Measurements from ENCODE around the gene LYPD6B.

LYPD6B gene

GRCh38 chr2:149015501-149015900, 23.0 kb upstream of the LYPD6B start:
- DNase-seq, result no peak

DNA sequence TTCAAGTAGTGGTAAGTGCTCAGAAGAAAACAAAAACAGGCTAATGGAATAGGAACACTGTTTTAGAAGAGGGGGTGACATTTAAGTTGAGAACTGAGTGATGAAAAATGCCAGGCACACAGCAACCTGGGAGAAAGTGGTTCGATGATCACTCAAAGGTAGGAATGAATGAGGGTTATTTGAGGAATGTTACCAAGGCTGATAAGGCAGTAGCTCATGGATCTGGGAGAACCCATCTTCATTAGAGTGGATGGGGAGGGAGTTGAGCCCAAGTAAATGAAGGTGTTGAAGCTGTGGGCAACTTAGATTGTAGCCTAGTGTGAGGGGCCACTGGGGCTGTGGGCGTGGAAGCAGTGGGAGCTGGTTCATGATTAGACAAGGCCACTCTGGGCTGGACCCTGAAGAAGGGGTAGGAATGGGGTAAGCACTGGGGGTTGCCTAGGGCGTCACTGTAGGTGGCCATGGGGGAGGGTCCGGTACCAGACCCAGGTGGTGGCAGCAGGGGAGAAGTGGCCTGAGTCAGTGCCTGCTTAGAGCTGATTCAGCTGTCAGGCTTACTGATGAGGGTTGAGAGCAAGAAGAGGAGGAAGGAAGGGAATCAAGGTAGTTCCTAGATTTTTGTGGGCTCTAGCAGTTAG, 22.5 kb upstream of the LYPD6B start:
- DNase-seq, result no peak

DNA sequence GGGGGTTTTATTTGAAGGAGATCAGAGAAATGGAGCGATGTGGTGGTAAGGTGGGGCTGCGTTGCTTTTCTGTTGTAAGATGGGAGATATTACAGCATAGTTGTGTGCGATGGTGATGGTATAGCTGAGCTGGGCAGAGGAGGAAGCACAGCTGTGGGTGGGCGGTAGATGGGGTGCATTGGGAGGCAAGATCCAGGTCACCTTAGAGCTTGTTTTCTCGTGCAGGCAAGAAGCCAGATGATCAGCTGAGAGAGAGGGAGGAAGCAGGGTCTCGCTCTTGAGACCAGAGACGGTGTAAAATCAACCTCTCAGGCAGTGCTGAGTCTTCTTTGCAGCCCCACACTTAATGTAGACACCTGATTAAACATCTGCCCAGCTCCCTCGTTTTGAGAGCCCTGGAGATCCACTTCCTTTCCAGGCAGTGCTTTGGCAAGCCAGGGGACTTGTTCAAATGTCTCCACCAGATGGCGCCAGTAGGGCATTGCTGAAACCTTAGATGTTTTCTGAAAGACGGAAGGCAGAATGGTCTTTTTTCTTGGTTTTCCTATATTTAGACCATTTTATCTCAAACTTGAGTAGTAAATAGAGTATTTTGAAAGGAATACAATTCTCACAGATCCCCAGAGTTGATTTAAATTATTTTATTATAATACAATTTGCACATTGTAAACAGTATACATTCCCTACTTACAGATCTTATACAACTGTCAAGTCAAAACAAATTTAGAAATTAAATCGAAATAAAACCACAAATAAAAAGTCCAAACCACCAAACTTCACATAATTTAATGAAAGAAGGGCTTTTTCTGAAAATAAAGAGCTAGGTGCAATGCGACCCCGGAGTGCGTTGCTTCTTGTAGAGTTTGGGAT, 21.1 kb upstream of the LYPD6B start:
- DNase-seq, result peak; percentile 10 to 56 (median 48)

DNA sequence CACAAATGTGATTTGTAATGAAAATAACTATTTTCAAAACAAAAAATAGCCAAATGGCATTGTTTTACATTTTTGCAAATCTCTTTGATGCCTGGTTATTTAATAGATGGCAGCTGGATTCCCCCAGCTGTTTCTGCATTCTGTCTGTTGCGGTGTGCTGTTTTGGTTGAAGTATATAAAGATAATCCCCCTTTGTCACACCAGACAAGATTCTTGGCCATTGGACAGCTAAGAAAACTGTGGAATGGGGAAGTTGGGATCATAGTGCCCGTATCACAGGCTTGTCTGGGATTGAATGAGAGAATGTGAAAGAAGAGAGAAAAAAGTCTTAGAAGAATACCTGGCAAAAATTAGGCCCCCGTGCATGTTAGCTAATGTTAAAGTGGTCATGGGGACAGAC, 19.5 kb upstream of the LYPD6B start:
- DNase-seq, result no peak

DNA sequence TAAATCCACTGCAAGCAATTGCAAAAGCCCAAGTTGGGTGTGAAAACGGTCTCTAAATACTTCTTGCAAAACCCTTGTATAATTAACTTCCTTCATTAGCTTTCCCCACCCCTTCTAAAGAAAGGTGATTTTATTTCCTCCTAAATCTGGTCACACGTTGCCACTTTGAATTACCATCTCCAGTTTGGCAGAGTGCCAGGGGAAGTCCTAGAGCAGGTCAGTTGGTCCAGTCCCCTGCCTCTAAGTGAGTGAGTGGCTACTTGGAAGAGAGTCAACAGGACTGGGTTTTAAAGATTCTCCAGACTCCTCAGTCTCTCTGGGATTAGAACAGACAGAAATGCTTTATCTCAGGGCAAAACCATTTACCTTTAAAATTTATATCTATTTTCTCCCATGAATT, 18.7 kb upstream of the LYPD6B start:
- no peak for DNase-seq

- DNase-seq, result no peak
Observed at GRCh38 chr2:149020432-149020851, 18.1 kb upstream of the LYPD6B start.

DNA sequence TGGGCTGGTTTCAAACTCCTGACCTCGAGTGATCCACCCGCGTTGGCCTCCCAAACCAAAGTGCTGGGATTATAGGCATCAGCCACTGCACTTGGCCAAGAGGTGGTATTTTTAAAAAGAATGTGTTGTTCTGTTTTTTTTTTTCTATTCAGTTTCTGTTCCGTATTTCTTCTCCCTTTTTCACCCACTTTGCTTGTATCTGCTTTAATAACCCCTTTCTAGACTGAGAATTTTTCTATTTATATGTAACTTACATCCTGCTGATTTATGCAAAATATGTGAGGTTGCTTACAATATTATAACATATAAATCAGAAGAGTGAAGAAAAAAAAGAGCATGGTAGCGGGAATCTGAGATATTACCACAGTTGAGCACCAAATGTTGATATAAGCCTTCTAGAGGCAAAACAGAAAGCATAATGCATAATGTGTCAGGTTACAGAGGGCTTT, 17.2 kb upstream of the LYPD6B start:
- no peak for DNase-seq

DNA sequence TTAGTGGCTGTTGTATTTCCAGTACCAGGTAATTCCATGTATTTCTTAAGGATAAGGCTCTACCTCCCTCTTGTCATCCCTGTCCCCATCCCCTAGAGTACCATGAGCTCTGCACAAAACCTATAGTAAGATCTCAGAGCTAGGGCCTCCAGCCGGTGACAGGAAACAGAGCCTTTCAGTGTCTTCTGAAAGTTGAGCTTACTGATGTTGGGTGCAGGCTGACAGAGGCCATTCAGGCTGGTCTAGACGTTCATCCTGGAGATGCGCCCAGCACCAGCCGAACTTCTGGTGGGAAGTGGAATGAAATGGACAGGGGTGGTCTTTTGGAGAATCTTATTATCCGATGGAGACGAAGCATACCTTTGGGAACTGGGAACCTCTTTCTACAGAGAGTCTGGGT, 16.7 kb upstream of the LYPD6B start:
- DNase-seq, result no peak

DNA sequence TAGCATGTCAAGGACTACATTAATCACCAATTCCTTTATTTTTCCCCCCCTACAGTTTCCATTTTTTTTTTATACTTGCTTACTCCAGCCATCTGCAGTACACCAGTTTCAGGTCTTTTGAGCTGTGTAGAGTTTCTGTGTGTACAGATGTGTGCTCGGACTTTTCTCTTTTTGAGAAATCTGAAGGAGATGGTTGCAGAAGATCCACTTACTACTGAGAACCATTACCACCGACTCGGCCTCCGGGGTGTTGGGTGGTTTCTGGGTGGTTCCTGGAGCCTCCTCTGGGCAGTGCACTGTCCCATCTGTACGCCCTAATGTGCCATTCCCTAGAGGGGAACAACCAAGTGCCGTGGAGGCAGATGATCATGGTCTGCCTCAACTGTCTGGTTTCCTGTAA, 15.4 kb upstream of the LYPD6B start:
- DNase-seq, result no peak

- DNase-seq, result no peak
Observed at GRCh38 chr2:149027590-149028250, 10.8 kb upstream of the LYPD6B start.

- DNase-seq, result no peak
Observed at GRCh38 chr2:149028377-149028776, 10.1 kb upstream of the LYPD6B start.

DNA sequence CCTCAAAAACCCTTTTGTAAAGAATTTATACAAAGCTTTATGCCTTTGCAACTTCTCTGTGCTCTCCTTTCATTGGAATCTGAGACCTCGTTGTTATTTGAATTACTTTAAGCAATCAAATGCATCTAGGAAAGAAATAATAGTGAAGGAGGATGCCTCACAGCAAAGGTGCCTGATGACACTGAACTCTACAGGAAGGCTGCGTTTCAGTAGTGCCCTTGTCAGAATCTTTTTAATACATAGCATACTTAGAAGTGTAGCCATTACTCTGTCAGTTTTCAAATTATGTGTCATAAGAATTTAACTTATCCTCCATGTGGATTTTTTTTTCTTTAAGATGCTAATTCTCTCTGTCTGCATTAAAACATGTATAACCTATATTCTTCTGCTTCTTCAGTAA, 9.6 kb upstream of the LYPD6B start:
- DNase-seq, result no peak

DNA sequence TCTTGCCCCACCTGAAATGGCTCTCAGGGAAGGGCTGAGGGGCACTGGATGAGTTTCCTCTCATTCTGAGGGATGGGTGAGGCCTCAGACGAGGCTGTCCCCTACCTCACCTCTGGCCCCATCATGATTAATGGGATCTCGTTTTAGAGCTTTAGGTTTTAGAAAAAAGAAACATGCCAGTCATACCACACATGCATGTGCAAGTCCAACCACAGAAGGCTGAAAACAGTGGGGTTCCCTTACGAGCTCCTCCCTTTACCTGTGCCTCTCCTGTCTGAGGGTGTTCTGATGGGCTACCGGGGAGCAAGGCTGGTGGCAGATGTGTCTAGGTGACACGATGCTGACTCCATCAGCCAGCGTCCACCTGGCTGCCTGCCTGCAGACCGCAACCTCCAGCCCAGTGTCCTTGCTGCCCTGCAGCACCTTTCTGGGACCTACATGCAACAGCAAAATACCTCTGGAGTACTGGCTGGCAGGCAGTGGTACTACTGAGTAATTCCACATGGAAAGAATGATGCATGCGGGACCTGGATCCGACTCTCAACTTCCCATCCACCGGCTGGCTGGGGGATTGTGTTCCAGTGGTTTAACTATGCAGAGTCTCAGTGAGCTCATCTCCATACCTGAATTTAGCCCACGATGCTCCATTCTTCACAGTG, 9.1 kb upstream of the LYPD6B start:
- no peak for DNase-seq

GRCh38 chr2:149031396-149031795, 7.1 kb upstream of the LYPD6B start:
- DNase-seq, result no peak

DNA sequence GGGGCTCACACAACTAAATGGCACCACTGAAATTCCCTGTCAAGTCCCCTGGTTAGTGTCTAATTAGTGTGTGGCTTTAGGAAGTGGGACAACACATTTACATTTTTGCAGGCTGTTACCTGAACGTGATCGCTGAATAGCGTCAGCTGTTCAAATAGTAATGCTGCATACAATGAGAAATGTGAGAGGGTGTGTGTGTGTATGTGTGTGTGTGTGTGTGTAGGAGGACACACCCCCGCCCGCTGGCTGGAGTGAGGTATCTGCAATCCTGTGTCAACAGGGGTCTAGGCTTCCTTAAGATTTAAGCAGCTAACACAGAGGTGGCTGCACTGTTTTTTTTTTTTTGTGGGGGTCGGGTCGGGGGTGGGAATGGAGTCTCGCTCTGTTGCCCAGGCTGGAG, 4.8 kb upstream of the LYPD6B start:
- DNase-seq, result no peak

DNA sequence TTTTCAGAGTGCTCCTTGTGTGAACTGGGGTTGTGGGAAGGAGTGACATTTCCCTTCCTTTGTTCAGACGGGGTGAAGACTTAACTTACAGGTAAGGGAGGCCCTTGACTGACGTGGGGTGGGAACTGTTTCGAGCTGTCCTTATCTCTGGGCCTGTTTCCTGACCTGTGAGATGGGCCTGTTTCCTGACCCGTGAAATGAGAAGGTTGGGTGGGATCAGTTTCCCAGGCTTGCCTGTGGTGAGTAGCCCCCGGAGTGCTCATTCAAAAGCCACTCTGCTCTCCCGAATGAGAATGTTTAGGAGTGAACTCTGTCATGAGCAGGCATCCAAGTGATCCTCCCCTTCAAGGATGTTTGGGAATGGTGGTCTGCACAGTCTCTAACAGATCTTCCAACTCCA, 4.1 kb upstream of the LYPD6B start:
- DNase-seq, result no peak

DNA sequence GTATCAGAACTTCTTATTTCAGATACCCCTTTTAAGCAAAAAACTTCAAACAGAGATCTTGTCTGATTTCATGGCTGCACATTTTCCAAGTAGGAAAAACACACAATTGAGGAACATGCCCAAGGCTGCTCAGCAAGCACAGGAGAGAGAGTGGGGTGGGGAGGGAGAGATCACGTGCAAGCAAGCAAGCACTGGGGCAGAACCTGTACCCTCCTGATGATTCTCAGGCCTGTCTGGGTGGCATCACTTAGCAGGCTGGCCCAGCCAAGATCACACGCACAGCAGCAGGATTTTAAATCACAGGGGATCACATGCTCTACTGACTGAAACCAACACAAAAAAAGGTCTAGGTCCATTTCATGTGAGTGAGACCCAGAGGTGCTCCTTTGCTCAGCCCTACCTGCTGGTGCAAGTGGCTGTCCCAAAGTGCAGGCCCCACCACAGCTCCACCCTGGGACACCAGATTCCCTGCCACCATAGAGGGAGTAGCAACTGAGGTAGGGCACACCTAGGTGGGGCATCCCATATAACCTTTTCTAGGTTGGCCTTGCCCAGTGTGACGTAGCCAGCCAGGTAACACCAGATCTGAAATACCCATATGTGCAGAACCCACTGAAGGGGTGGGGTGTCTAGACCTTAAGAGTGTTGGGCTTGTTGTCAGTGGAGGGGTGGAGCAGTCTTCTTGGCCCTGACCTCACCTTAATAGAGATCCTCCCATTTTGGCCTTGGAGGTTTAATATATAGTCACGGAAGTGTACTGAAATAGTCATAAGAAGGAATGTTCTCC, 1.8 kb upstream of the LYPD6B start:
- DNase-seq, result no peak

DNA sequence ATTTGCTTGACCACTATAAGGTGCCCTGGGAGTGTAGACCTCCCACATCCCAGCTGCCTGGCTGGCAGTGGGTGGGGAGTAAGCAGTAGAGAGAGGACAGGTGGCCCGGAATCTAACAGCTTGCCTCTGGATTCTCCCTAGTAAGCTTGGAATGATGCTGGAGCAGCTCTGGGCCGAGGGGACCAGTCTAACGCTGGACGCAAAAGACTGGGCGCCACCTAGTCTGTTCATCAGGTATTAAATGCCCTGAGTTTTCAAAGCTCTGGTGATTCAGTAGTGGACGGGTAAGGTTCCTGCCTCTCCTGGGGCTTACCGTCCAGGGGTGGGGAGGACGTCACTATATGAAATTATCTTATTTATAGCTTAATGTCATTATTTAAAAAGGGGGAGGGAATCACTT, 648 bp upstream of the LYPD6B start:
- DNase-seq, result no peak

- DNase-seq, result no peak
Observed at GRCh38 chr2:149039213-149039724, 770 bp downstream of the LYPD6B start.

DNA sequence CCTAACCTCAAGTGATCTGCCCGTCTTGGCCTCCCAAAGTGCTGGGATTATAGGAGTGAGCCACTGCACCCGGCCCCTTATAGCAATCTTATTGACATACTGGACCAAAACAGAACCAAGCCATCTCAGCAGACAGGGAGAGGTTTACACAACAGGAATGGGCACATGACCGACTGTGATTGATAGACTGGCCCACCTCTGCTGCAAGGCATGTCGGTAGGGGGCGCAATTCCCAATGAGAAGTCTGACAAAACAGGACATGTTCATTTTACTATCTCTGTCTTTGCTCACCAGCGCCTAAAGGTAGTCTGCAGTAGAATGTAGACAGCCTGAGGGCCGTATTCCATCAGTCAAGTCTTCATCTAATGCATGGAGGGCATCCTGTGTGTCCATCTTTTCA, 2.0 kb downstream of the LYPD6B start:
- DNase-seq, result no peak

GRCh38 chr2:149041482-149041881, 3.0 kb downstream of the LYPD6B start:
- no peak for DNase-seq

- no peak for DNase-seq
Observed at GRCh38 chr2:149042881-149043280, 4.4 kb downstream of the LYPD6B start.
